K562 (cell line): ENCODE data around the gene SCYL1. TPM values are rescaled to one million over a fixed set of nuclear protein-coding genes. Genes with fewer than 3 reads are reported as not detected.

Source experiments
- BACH1 ChIP-seq: fragments of 200-800 bp; sonication (Bioruptor generic); IDR thresholded peaks from 2 replicates; pipeline ENCODE4 v1.6.1; 2016; ENCODE audit warnings: missing genetic modification characterization, missing compliant biosample characterization
- BHLHE40 ChIP-seq: IDR thresholded peaks from 2 replicates; pipeline ENCODE4 v1.6.1; 2011; ENCODE audit warnings: low read length, improper control_type of control experiment
- FOXJ2 ChIP-seq: fragments of 200-800 bp; sonication (Bioruptor generic); IDR thresholded peaks from 2 replicates; pipeline ENCODE4 v1.6.1; 2016; ENCODE audit warnings: missing genetic modification characterization, missing compliant biosample characterization
- JUND ChIP-seq, 2 experiments: IDR thresholded peaks; 2 replicates in 1 of 2; 3 replicates in 1 of 2; pipeline ENCODE4 v1.6.1; 2011; ENCODE audit warnings: borderline replicate concordance in 2 of 2, low read depth in 2 of 2, low read length in 2 of 2, improper control_type of control experiment in 1 of 2, missing biosample characterization in 1 of 2, missing genetic modification characterization in 1 of 2, missing genetic modification reagents in 1 of 2
- KAT8 ChIP-seq: fragments of 450-650 bp; IDR thresholded peaks from 2 replicates; pipeline ENCODE4 v1.6.1; 2016; ENCODE audit warnings: low read depth, mild to moderate bottlenecking
- NCOR1 ChIP-seq: fragments of 450-650 bp; IDR thresholded peaks from 2 replicates; pipeline ENCODE4 v1.6.1; 2016; ENCODE audit warnings: mild to moderate bottlenecking, moderate library complexity
- SP1 ChIP-seq: sonication (generic); formaldehyde crosslinking; IDR thresholded peaks from 2 replicates; pipeline ENCODE4 v1.8.1; 2022; ENCODE audit warnings: mild to moderate bottlenecking, missing genetic modification reagents
- TCF7L2 ChIP-seq: fragments of 150-350 bp; IDR thresholded peaks from 2 replicates; pipeline ENCODE4 v1.6.1; 2016; ENCODE audit warnings: low read depth, mild to moderate bottlenecking, low read length, moderate library complexity
- TFAM ChIP-seq: fragments of 250-450 bp; sonication (Bioruptor Pico); conservative IDR thresholded peaks from 2 replicates; pipeline ENCODE4 v1.5.0; 2021; ENCODE audit warnings: mild to moderate bottlenecking, moderate library complexity
- ZNF174 ChIP-seq: fragments of 250-450 bp; sonication (Bioruptor Pico); IDR thresholded peaks from 2 replicates; pipeline ENCODE4 v1.4.0; 2020; ENCODE audit warnings: mild to moderate bottlenecking
- ZNF197 ChIP-seq: fragments of 200-800 bp; sonication (Bioruptor generic); IDR thresholded peaks from 2 replicates; pipeline ENCODE4 v1.6.1; 2016; ENCODE audit warnings: low read depth, missing genetic modification characterization, missing compliant biosample characterization
- ZNF445 ChIP-seq: fragments of 250-450 bp; sonication (Bioruptor Pico); IDR thresholded peaks from 2 replicates; pipeline ENCODE4 v1.4.0; 2020; ENCODE audit warnings: low read depth, mild to moderate bottlenecking, moderate library complexity
- ZNF592 ChIP-seq: fragments of 450-650 bp; IDR thresholded peaks from 2 replicates; pipeline ENCODE4 v1.6.1; 2017; ENCODE audit warnings: antibody characterized with exemption, mild to moderate bottlenecking
- polyA plus RNA-seq, 8 experiments: library from polyadenylated mRNA; depleted of rRNA in 4 of 8; stranded (reverse) in 5 of 8; unstranded in 3 of 8; fragments of >200 nt; fragmentation: Nextera tagmentation in 2 of 8; fragmentation: Illumina TruSeq in 1 of 8; extraction: Ambion mirVana in 2 of 8; extraction: Trizol in 1 of 8; gene quantifications; 2 replicates each; pipeline versions ENCODE4 v1.2.1 to v1.2.3, GENCODE V29; 2011 to 2014; ENCODE audit warnings: inconsistent platforms in 1 of 8, missing spikeins in 1 of 8
- total RNA-seq, 7 experiments: library from RNA; depleted of rRNA in 6 of 7; stranded (reverse); fragments of >200 nt in 6 of 7; fragmentation: Illumina TruSeq in 2 of 7; extraction: Trizol in 2 of 7; gene quantifications; 2 replicates each; pipeline versions ENCODE4 v1.2.1 to v1.2.3, GENCODE V29; 2011 to 2021; ENCODE audit warnings: low replicate concordance in 1 of 7
- TF ChIP-seq, protein P1 (sequence below): fragments of 250-450 bp; sonication (Bioruptor Pico); IDR thresholded peaks from 2 replicates; pipeline ENCODE4 v1.9.0; 2021; ENCODE audit warnings: mild to moderate bottlenecking, inconsistent platforms
- TF ChIP-seq, protein P2 (sequence below): fragments of 250-450 bp; sonication (Bioruptor Pico); IDR thresholded peaks from 2 replicates; pipeline ENCODE4 v1.8.0; 2021; ENCODE audit warnings: moderate library complexity, mild to moderate bottlenecking, inconsistent platforms
- TF ChIP-seq, protein P3 (sequence below): sonication (generic); formaldehyde crosslinking; IDR thresholded peaks from 2 replicates; pipeline ENCODE4 v1.8.0; 2022; ENCODE audit warnings: mild to moderate bottlenecking, missing genetic modification reagents
- TF ChIP-seq, protein P4 (sequence below): fragments of 250-450 bp; sonication (Bioruptor Pico); IDR thresholded peaks from 2 replicates; pipeline ENCODE4 v1.8.0; 2021; ENCODE audit warnings: moderate library complexity, mild to moderate bottlenecking, inconsistent platforms

SCYL1 gene
- total and polyA plus RNA-seq, 9 of the 15 experiments (the other 6 are each of a cell fraction or from before 2014, with no cell fraction given) = 1.9 to 145 (median 57.6) TPM

DNA sequence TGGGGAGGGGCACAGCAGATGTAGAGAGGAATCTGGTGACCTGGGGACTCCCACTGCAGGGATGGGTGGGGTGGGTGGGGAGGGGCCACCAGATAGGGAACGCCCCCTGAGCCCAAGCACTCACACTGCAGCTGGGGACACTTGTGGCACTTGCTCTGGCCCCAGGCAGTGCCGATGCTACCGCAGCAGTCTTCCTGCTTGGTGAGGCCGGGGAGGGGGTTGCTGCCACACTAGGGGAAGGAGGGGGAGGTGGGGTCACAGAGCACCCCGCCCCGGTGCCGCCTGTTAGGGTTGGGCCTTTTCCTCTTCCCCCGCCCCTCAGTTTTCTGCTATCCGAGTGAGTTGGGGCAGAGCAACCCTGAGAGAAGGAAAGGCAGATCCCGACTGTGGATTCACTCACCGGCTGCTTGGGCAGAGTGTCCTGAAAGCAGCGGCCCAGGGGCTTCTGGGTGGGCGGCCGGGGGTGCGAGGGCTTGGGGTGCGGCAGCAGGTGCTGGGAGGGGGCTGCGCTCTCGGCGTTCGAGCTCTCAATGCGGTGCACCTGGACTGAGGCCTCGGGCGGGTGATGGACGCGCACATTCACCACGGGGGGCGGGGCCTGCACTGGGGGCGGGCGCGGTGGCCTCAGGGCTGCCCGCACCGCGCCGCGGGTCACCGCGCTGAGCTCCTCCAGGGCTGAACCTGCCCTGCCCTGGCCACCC, 28.6 kb downstream of the SCYL1 start (continued):
- TF ChIP-seq, protein P1, sequence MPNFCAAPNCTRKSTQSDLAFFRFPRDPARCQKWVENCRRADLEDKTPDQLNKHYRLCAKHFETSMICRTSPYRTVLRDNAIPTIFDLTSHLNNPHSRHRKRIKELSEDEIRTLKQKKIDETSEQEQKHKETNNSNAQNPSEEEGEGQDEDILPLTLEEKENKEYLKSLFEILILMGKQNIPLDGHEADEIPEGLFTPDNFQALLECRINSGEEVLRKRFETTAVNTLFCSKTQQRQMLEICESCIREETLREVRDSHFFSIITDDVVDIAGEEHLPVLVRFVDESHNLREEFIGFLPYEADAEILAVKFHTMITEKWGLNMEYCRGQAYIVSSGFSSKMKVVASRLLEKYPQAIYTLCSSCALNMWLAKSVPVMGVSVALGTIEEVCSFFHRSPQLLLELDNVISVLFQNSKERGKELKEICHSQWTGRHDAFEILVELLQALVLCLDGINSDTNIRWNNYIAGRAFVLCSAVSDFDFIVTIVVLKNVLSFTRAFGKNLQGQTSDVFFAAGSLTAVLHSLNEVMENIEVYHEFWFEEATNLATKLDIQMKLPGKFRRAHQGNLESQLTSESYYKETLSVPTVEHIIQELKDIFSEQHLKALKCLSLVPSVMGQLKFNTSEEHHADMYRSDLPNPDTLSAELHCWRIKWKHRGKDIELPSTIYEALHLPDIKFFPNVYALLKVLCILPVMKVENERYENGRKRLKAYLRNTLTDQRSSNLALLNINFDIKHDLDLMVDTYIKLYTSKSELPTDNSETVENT (CRISPR knock-in tag) = no peak
- TF ChIP-seq TCF7L2 (no peak), KAT8 (no peak), ZNF592 (no peak), JUND (IDR thresholded peaks at IDR 0.05; ENCODE audit: borderline replicate concordance, low read depth, low read length) (no peak), JUND (tag; IDR thresholded peaks at IDR 0.05; ENCODE audit: borderline replicate concordance, low read depth, low read length) (no peak), ZNF174 (no peak), BACH1 (no peak), TFAM (CRISPR knock-in tag) (no peak), FOXJ2 (tag) (no peak), BHLHE40 (no peak), ZNF445 (no peak), ZNF197 (CRISPR knock-in tag) (no peak), SP1 (CRISPR knock-in tag) (no peak), NCOR1 (no peak)
- TF ChIP-seq, protein P2, sequence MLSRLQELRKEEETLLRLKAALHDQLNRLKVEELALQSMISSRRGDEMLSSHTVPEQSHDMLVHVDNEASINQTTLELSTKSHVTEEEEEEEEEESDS (CRISPR knock-in tag) = no peak
- TF ChIP-seq, protein P3, sequence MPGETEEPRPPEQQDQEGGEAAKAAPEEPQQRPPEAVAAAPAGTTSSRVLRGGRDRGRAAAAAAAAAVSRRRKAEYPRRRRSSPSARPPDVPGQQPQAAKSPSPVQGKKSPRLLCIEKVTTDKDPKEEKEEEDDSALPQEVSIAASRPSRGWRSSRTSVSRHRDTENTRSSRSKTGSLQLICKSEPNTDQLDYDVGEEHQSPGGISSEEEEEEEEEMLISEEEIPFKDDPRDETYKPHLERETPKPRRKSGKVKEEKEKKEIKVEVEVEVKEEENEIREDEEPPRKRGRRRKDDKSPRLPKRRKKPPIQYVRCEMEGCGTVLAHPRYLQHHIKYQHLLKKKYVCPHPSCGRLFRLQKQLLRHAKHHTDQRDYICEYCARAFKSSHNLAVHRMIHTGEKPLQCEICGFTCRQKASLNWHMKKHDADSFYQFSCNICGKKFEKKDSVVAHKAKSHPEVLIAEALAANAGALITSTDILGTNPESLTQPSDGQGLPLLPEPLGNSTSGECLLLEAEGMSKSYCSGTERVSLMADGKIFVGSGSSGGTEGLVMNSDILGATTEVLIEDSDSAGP (CRISPR knock-in tag) = no peak
- TF ChIP-seq, protein P4, sequence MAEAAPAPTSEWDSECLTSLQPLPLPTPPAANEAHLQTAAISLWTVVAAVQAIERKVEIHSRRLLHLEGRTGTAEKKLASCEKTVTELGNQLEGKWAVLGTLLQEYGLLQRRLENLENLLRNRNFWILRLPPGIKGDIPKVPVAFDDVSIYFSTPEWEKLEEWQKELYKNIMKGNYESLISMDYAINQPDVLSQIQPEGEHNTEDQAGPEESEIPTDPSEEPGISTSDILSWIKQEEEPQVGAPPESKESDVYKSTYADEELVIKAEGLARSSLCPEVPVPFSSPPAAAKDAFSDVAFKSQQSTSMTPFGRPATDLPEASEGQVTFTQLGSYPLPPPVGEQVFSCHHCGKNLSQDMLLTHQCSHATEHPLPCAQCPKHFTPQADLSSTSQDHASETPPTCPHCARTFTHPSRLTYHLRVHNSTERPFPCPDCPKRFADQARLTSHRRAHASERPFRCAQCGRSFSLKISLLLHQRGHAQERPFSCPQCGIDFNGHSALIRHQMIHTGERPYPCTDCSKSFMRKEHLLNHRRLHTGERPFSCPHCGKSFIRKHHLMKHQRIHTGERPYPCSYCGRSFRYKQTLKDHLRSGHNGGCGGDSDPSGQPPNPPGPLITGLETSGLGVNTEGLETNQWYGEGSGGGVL (CRISPR knock-in tag) = no peak
